Measurements from ENCODE around the gene BLM. TPM values are rescaled to one million over a fixed set of nuclear protein-coding genes. Genes with fewer than 3 reads are reported as not detected.

BLM gene
- total RNA-seq, 1 experiment from 2014 or later, result 31.8 TPM

GRCh38 chr15:90690585-90690984, 26.6 kb upstream of the BLM start:
- H3K27ac Mint-ChIP-seq (ENCODE audit: unreplicated experiment), result no peak overlapping the region
- no peaks in the 10 kb centered on the region for H3K4me1 Mint-ChIP-seq (ENCODE audit: low read depth, unreplicated experiment)
- H3K4me3 Mint-ChIP-seq (ENCODE audit: low read depth, unreplicated experiment), result no peak overlapping the region
- TF ChIP-seq, protein P1, sequence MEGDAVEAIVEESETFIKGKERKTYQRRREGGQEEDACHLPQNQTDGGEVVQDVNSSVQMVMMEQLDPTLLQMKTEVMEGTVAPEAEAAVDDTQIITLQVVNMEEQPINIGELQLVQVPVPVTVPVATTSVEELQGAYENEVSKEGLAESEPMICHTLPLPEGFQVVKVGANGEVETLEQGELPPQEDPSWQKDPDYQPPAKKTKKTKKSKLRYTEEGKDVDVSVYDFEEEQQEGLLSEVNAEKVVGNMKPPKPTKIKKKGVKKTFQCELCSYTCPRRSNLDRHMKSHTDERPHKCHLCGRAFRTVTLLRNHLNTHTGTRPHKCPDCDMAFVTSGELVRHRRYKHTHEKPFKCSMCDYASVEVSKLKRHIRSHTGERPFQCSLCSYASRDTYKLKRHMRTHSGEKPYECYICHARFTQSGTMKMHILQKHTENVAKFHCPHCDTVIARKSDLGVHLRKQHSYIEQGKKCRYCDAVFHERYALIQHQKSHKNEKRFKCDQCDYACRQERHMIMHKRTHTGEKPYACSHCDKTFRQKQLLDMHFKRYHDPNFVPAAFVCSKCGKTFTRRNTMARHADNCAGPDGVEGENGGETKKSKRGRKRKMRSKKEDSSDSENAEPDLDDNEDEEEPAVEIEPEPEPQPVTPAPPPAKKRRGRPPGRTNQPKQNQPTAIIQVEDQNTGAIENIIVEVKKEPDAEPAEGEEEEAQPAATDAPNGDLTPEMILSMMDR (IDR thresholded peaks at IDR 0.05; ENCODE audit: unreplicated experiment), result no peak
- no peaks in the 10 kb centered on the region for H3K9me3 Mint-ChIP-seq (ENCODE audit: low read depth, unreplicated experiment)
- CTCF ChIA-PET, result no interaction called here
- H3K36me3 Mint-ChIP-seq (ENCODE audit: insufficient read depth, unreplicated experiment), result no peaks in the 10 kb centered on the region
- BruUV-seq (replicated peaks), result no TSS peak
- no peak for DNase-seq
- intact Hi-C loops (cut with micrococcal nuclease; ENCODE audit: unreplicated experiment), result no loop called here
- H3K27me3 Mint-ChIP-seq (ENCODE audit: unreplicated experiment), result peaks cover 4% of the 10 kb centered on the region

DNA sequence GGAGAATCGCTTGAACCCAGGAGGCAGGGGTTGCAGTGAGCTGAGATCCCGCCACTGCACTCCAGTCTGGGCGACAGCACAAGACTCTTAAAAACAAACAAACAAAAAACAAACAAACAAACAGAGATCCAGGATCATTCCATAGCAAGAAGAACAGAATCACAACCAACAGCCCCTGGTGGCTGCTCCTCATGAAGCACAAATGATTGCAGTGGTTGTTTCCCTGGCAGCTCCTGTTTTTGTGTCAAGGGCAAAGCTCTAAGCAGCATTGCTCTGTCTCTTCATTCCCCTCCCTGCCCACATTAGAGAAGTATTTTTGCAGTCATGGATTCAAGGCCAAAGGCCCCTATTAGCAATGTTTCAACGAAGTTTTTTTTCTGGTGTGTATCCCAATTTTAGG, 25.8 kb upstream of the BLM start:
- DNase-seq, result no peak
- CTCF ChIA-PET, result interaction anchor here (0.5 to 0.8 kb wide), 2 partner anchors 37 to 43 kb away, joined by 3 to 4 read pairs; no protein-coding TSS in a partner anchor

GRCh38 chr15:90691982-90692773, 25.0 kb upstream of the BLM start:
- no peaks in the 10 kb centered on the region for H3K4me1 Mint-ChIP-seq (ENCODE audit: low read depth, unreplicated experiment)
- H3K9me3 Mint-ChIP-seq (ENCODE audit: low read depth, unreplicated experiment), result no peaks in the 10 kb centered on the region
- CTCF ChIA-PET, result interaction anchor here (0.5 to 0.6 kb wide), 3 partner anchors 38 to 619 kb away, joined by 3 to 5 read pairs (median 4); no protein-coding TSS in a partner anchor
- TF ChIP-seq, protein P1 (IDR thresholded peaks at IDR 0.05; ENCODE audit: unreplicated experiment), result no peak
- no peaks in the 10 kb centered on the region for H3K27me3 Mint-ChIP-seq (ENCODE audit: unreplicated experiment)
- DNase-seq, result no peak
- H3K36me3 Mint-ChIP-seq (ENCODE audit: insufficient read depth, unreplicated experiment), result no peaks in the 10 kb centered on the region
- intact Hi-C loops (cut with micrococcal nuclease; ENCODE audit: unreplicated experiment), result no loop called here
- no peak overlapping the region for H3K4me3 Mint-ChIP-seq (ENCODE audit: low read depth, unreplicated experiment)
- BruUV-seq (replicated peaks), result no TSS peak
- no peak overlapping the region for H3K27ac Mint-ChIP-seq (ENCODE audit: unreplicated experiment)

More for the DNA sequence above, 25.8 kb upstream of the BLM start:
- H3K4me3 Mint-ChIP-seq (ENCODE audit: low read depth, unreplicated experiment), result no peak overlapping the region
- H3K4me1 Mint-ChIP-seq (ENCODE audit: low read depth, unreplicated experiment), result no peaks in the 10 kb centered on the region
- intact Hi-C loops (cut with micrococcal nuclease; ENCODE audit: unreplicated experiment), result no loop called here
- no peak overlapping the region for H3K27ac Mint-ChIP-seq (ENCODE audit: unreplicated experiment)
- no peaks in the 10 kb centered on the region for H3K36me3 Mint-ChIP-seq (ENCODE audit: insufficient read depth, unreplicated experiment)
- no TSS peak for BruUV-seq (replicated peaks)
- TF ChIP-seq, protein P1 (IDR thresholded peaks at IDR 0.05; ENCODE audit: unreplicated experiment), result no peak
- H3K27me3 Mint-ChIP-seq (ENCODE audit: unreplicated experiment), result no peaks in the 10 kb centered on the region
- H3K9me3 Mint-ChIP-seq (ENCODE audit: low read depth, unreplicated experiment), result no peaks in the 10 kb centered on the region

GRCh38 chr15:90694987-90695386, 22.2 kb upstream of the BLM start:
- no peaks in the 10 kb centered on the region for H3K27me3 Mint-ChIP-seq (ENCODE audit: unreplicated experiment)
- DNase-seq, result no peak
- no TSS peak for BruUV-seq (replicated peaks)
- no peak overlapping the region for H3K4me3 Mint-ChIP-seq (ENCODE audit: low read depth, unreplicated experiment)
- H3K36me3 Mint-ChIP-seq (ENCODE audit: insufficient read depth, unreplicated experiment), result no peaks in the 10 kb centered on the region
- no peak overlapping the region for H3K27ac Mint-ChIP-seq (ENCODE audit: unreplicated experiment)
- TF ChIP-seq, protein P1 (IDR thresholded peaks at IDR 0.05; ENCODE audit: unreplicated experiment), result no peak
- H3K9me3 Mint-ChIP-seq (ENCODE audit: low read depth, unreplicated experiment), result no peaks in the 10 kb centered on the region
- intact Hi-C loops (cut with micrococcal nuclease; ENCODE audit: unreplicated experiment), result no loop called here
- H3K4me1 Mint-ChIP-seq (ENCODE audit: low read depth, unreplicated experiment), result no peaks in the 10 kb centered on the region
- CTCF ChIA-PET, result interaction anchor here (1.6 kb wide), 1 partner anchor 47 kb away, joined by 4 read pairs; no protein-coding TSS in a partner anchor

Data from Calu3 (cell line).